NCI-H2029 (cell line): ENCODE data around the gene SPEN.
"Not testable (repeated sequence)": the region's sequence is repeated elsewhere in the genome, so short reads cannot be mapped to it uniquely, and the experiment has no call there.

Experiments
- DNase-seq: peaks from one replicate; lab custom pipeline; 2025; lab: John Stamatoyannopoulos, UW

SPEN gene

GRCh38 chr1:15962671-15963362, 115.3 kb downstream of the SPEN start:
- DNase-seq = no peak

GRCh38 chr1:15963363-15963967, 116.0 kb downstream of the SPEN start:
- no peak for DNase-seq

- no peak for DNase-seq
These were observed 116.6 kb downstream of the SPEN start for GRCh38 chr1:15963968-15964648.

- DNase-seq = no peak
These were observed 117.8 kb downstream of the SPEN start for GRCh38 chr1:15965228-15965767.

GRCh38 chr1:15966081-15966955, 118.8 kb downstream of the SPEN start:
- DNase-seq = no peak

- DNase-seq = no peak
These were observed 119.4 kb downstream of the SPEN start for GRCh38 chr1:15966956-15967344.

- DNase-seq = no peak
These were observed 120.7 kb downstream of the SPEN start for GRCh38 chr1:15968172-15968571.

GRCh38 chr1:15969321-15969880, 121.9 kb downstream of the SPEN start:
- DNase-seq = no peak

- no peak for DNase-seq
These were observed 123.4 kb downstream of the SPEN start for GRCh38 chr1:15970911-15971310.

- no peak for DNase-seq
These were observed 124.9 kb downstream of the SPEN start for GRCh38 chr1:15972409-15972808.

- DNase-seq = no peak
These were observed 126.3 kb downstream of the SPEN start for GRCh38 chr1:15973772-15974171.

- no peak for DNase-seq
These were observed 127.3 kb downstream of the SPEN start for GRCh38 chr1:15974855-15975254.

- DNase-seq = no peak
These were observed 127.9 kb downstream of the SPEN start for GRCh38 chr1:15975358-15975804.

GRCh38 chr1:15975805-15976680, 128.5 kb downstream of the SPEN start, which contains the start of gene ZBTB17:
ZBTB17 (minus strand) TSS chr1:15976101; CDS start chr1:15948495, 27,606 bp downstream.
- DNase-seq = peak; percentile 87

- DNase-seq = not testable (repeated sequence)
These were observed 130.4 kb downstream of the SPEN start for GRCh38 chr1:15977947-15978346.

GRCh38 chr1:15981679-15982078, 134.2 kb downstream of the SPEN start:
- no peak for DNase-seq

GRCh38 chr1:15983275-15983674, 135.8 kb downstream of the SPEN start:
- no peak for DNase-seq

GRCh38 chr1:15985611-15986297, 138.2 kb downstream of the SPEN start:
- DNase-seq = no peak

- DNase-seq = no peak
These were observed 141.6 kb downstream of the SPEN start for GRCh38 chr1:15988856-15989736.
